K562 (cell line): ENCODE results near the gene HOXA4.

Experiments used
- BRF1 ChIP-seq: IDR thresholded peaks from 3 replicates; pipeline ENCODE4 v1.6.1; 2011; ENCODE audit warnings: borderline replicate concordance, mild to moderate bottlenecking; ENCODE audit not compliant: insufficient read length; ENCODE audit errors: extremely low read depth
- E2F6 ChIP-seq, 2 experiments: IDR thresholded peaks; 2 replicates each; pipeline ENCODE4 v1.6.1; 2011; ENCODE audit warnings: borderline replicate concordance in 1 of 2, control low read depth in 1 of 2, low read depth in 1 of 2, low read length in 1 of 2, mild to moderate bottlenecking in 1 of 2, mixed read lengths in 1 of 2, moderate library complexity in 1 of 2; ENCODE audit not compliant: insufficient read depth in 1 of 2, insufficient read length in 1 of 2, poor library complexity in 1 of 2, severe bottlenecking in 1 of 2; ENCODE audit errors: extremely low read depth in 1 of 2
- EZH2 ChIP-seq: IDR thresholded peaks from 2 replicates; pipeline ENCODE4 v1.6.1; 2012; ENCODE audit warnings: low read depth, mild to moderate bottlenecking, inconsistent platforms, low read length, borderline replicate concordance
- MAZ ChIP-seq, 2 experiments: fragments of 450-650 bp in 1 of 2; sonication (generic) in 1 of 2; formaldehyde crosslinking; IDR thresholded peaks in 1 of 2; conservative IDR thresholded peaks in 1 of 2; 2 replicates each; pipeline versions ENCODE4 v1.4.0 to v1.5.0; 2020; ENCODE audit warnings: mild to moderate bottlenecking in 1 of 2, missing genetic modification reagents in 1 of 2
- NCOR1 ChIP-seq: fragments of 450-650 bp; IDR thresholded peaks from 2 replicates; pipeline ENCODE4 v1.6.1; 2016; ENCODE audit warnings: mild to moderate bottlenecking, moderate library complexity
- NR2C2 ChIP-seq, 2 experiments: fragments of 200-800 bp in 1 of 2; sonication (Bioruptor generic) in 1 of 2; sonication (generic) in 1 of 2; formaldehyde crosslinking in 1 of 2; IDR thresholded peaks; 2 replicates each; pipeline versions ENCODE4 v1.6.1 to v1.8.0; 2016 to 2022; ENCODE audit warnings: mild to moderate bottlenecking in 1 of 2, missing compliant biosample characterization in 1 of 2, missing genetic modification characterization in 1 of 2, missing genetic modification reagents in 1 of 2
- PCBP2 ChIP-seq: fragments of 200-400 bp; formaldehyde crosslinking; IDR thresholded peaks from 2 replicates; pipeline ENCODE4 v1.6.1; 2018; ENCODE audit warnings: low read length, low read depth, mild to moderate bottlenecking, moderate library complexity; ENCODE audit not compliant: poor library complexity, severe bottlenecking
- PREB ChIP-seq: sonication (generic); formaldehyde crosslinking; IDR thresholded peaks from 2 replicates; pipeline ENCODE4 v1.8.1; 2023; ENCODE audit warnings: mild to moderate bottlenecking, missing genetic modification reagents
- RBM15 ChIP-seq: fragments of 200-400 bp; formaldehyde crosslinking; IDR thresholded peaks from 2 replicates; pipeline ENCODE4 v1.6.1; 2018; ENCODE audit warnings: mild to moderate bottlenecking, low read length, moderate library complexity; ENCODE audit not compliant: insufficient read depth
- SIN3B ChIP-seq: fragments of 450-650 bp; IDR thresholded peaks from 2 replicates; pipeline ENCODE4 v1.6.1; 2017; ENCODE audit warnings: low read depth, mild to moderate bottlenecking, moderate library complexity
- SMC3 ChIP-seq: conservative IDR thresholded peaks from 2 replicates; pipeline ENCODE4 v1.6.1; 2011; ENCODE audit warnings: low read depth, low read length, improper control_type of control experiment; ENCODE audit not compliant: insufficient read depth
- SP1 ChIP-seq: sonication (generic); formaldehyde crosslinking; IDR thresholded peaks from 2 replicates; pipeline ENCODE4 v1.8.1; 2022; ENCODE audit warnings: mild to moderate bottlenecking, missing genetic modification reagents
- SPI1 ChIP-seq: IDR thresholded peaks from 2 replicates; pipeline ENCODE4 v1.6.1; 2011; ENCODE audit warnings: low read depth, low read length, control low read depth, borderline replicate concordance
- TF ChIP-seq, protein P1 (sequence below), 2 experiments: fragments of 450-650 bp in 1 of 2; sonication (generic) in 1 of 2; formaldehyde crosslinking in 1 of 2; IDR thresholded peaks in 1 of 2; conservative IDR thresholded peaks in 1 of 2; 2 replicates each; pipeline versions ENCODE4 v1.6.1 to v1.8.1; 2016 to 2023; ENCODE audit warnings: mild to moderate bottlenecking in 2 of 2, moderate library complexity in 2 of 2, inconsistent platforms in 1 of 2, missing genetic modification reagents in 1 of 2

DNA sequence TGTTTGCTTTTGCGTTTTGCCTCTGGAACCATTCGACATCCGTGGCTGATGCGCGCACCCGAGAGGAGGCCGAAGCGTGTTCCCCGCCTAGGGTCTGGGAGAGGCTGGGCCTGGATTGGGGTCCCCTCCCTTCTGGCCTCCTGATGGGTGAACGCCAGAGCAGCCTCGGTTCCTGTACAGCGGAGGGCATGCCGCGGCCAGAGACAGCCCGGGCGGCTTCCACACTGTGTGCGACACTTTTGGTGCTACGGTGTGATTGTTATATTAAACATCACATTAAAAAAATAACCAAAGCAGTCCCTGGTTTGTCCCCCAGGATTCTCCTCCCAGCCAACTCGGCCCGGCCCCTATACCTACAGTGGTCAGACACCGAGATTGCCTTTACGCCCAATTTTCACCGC, 29.6 kb upstream of the HOXA4 start:
- TF ChIP-seq EZH2 (no peak), E2F6 (IDR thresholded peaks at IDR 0.05; ENCODE audit: borderline replicate concordance in 1 of 2, extremely low read depth in 1 of 2, insufficient read depth in 1 of 2, insufficient read length in 1 of 2, low read depth in 1 of 2, low read length in 1 of 2, poor library complexity in 1 of 2, severe bottlenecking in 1 of 2) (no peak), PCBP2 (no peak), SP1 (CRISPR knock-in tag) (no peak), NR2C2 (CRISPR knock-in tag; IDR thresholded peaks at IDR 0.05) (no peak), NR2C2 (tag; IDR thresholded peaks at IDR 0.05) (no peak), NCOR1 (no peak), SMC3 (no peak), SIN3B (no peak), SPI1 (no peak), RBM15 (no peak), MAZ (CRISPR knock-in tag; conservative IDR thresholded peaks at IDR 0.05 in 1 of 2, IDR thresholded peaks at IDR 0.05 in 1 of 2) (no peak), PREB (CRISPR knock-in tag) (no peak), BRF1 (no peak)
- TF ChIP-seq, protein P1, sequence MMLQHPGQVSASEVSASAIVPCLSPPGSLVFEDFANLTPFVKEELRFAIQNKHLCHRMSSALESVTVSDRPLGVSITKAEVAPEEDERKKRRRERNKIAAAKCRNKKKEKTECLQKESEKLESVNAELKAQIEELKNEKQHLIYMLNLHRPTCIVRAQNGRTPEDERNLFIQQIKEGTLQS (IDR thresholded peaks at IDR 0.05) = no peak
- TF ChIP-seq, protein P1 (CRISPR knock-in tag; conservative IDR thresholded peaks at IDR 0.05) = no peak
